Mucosa of gallbladder (tissue), 1 donor: ENCODE data around the gene TMCC3. TPM values are rescaled to one million over a fixed set of nuclear protein-coding genes. Genes with fewer than 3 reads are reported as not detected.
"Not testable (repeated sequence)": the region's sequence is repeated elsewhere in the genome, so short reads cannot be mapped to it uniquely, and the experiment has no call there.

Source experiments
- DNase-seq: peaks from one replicate; pipeline ENCODE4 v3.0.0-alpha.2; 2020; ENCODE audit warnings: low spot score
- total RNA-seq: library from RNA; stranded (reverse); gene quantifications from one replicate; pipeline ENCODE4 v1.2.1, GENCODE V29; 2021
- donor health status: DM: no; HTN: no; CAD: no.

Gene TMCC3
- total RNA-seq, 1 donor from 2014 or later, result 6.1 TPM

- no peak for DNase-seq
Observed at GRCh38 chr12:94603434-94604365, 46.7 kb downstream of the TMCC3 start.

- DNase-seq, result no peak
Observed at GRCh38 chr12:94602024-94602423, 48.3 kb downstream of the TMCC3 start.

- not testable (repeated sequence) for DNase-seq
Observed at GRCh38 chr12:94601307-94601706, 49.0 kb downstream of the TMCC3 start.

GRCh38 chr12:94599189-94599588 lies 51.2 kb downstream of the TMCC3 start:
- no peak for DNase-seq

GRCh38 chr12:94597268-94597667 lies 53.1 kb downstream of the TMCC3 start:
- DNase-seq, result no peak

- no peak for DNase-seq
Observed at GRCh38 chr12:94596596-94596995, 53.8 kb downstream of the TMCC3 start.

GRCh38 chr12:94595152-94595551 lies 55.2 kb downstream of the TMCC3 start:
- DNase-seq, result no peak

- no peak for DNase-seq
Observed at GRCh38 chr12:94594443-94594825, 55.9 kb downstream of the TMCC3 start.

GRCh38 chr12:94593822-94594442 lies 56.4 kb downstream of the TMCC3 start:
- no peak for DNase-seq

- not testable (repeated sequence) for DNase-seq
Observed at GRCh38 chr12:94592723-94593122, 57.6 kb downstream of the TMCC3 start.

GRCh38 chr12:94592080-94592479 lies 58.3 kb downstream of the TMCC3 start:
- no peak for DNase-seq

GRCh38 chr12:94590428-94590827 lies 59.9 kb downstream of the TMCC3 start:
- DNase-seq, result no peak

GRCh38 chr12:94589591-94590001 lies 60.8 kb downstream of the TMCC3 start:
- no peak for DNase-seq

GRCh38 chr12:94588346-94588745 lies 62.0 kb downstream of the TMCC3 start:
- no peak for DNase-seq

GRCh38 chr12:94587266-94588241 lies 62.8 kb downstream of the TMCC3 start:
- no peak for DNase-seq

- DNase-seq, result no peak
Observed at GRCh38 chr12:94586589-94587259, 63.6 kb downstream of the TMCC3 start.

GRCh38 chr12:94585626-94586025 lies 64.7 kb downstream of the TMCC3 start:
- no peak for DNase-seq

GRCh38 chr12:94584377-94584776 lies 66.0 kb downstream of the TMCC3 start:
- no peak for DNase-seq

- no peak for DNase-seq
Observed at GRCh38 chr12:94582591-94582990, 67.8 kb downstream of the TMCC3 start.

GRCh38 chr12:94575645-94576403 lies 74.5 kb downstream of the TMCC3 start:
- no peak for DNase-seq

- DNase-seq, result no peak
Observed at GRCh38 chr12:94575024-94575423, 75.3 kb downstream of the TMCC3 start.
